Suprapubic skin (tissue), 4 donors: ENCODE measurements around the gene ALDH18A1.

Experiments
- EP300 ChIP-seq: sonication (generic); formaldehyde crosslinking; IDR thresholded peaks from one replicate; pipeline ENCODE4 v1.6.1; 2017; ENCODE audit warnings: antibody characterized with exemption
- POLR2A ChIP-seq, 2 donors: fragments of 450-650 bp; IDR thresholded peaks; one replicate each; pipeline ENCODE4 v1.6.1; 2017; ENCODE audit warnings: antibody characterized with exemption in 2 of 2, mild to moderate bottlenecking in 2 of 2, moderate library complexity in 2 of 2
- POLR2AphosphoS5 ChIP-seq, 3 donors: sonication (generic); formaldehyde crosslinking; IDR thresholded peaks; one replicate each; pipeline ENCODE4 v1.6.1; 2017; ENCODE audit warnings: antibody characterized with exemption in 3 of 3
- TF ChIP-seq, protein P1 (sequence below), 2 donors: fragments of 200-600 bp in 1 of 2; fragments of 450-650 bp in 1 of 2; sonication (generic) in 1 of 2; IDR thresholded peaks; one replicate each; pipeline ENCODE4 v1.5.1; 2016 to 2019; ENCODE audit warnings: antibody characterized with exemption in 2 of 2, mild to moderate bottlenecking in 1 of 2, moderate library complexity in 1 of 2

DNA sequence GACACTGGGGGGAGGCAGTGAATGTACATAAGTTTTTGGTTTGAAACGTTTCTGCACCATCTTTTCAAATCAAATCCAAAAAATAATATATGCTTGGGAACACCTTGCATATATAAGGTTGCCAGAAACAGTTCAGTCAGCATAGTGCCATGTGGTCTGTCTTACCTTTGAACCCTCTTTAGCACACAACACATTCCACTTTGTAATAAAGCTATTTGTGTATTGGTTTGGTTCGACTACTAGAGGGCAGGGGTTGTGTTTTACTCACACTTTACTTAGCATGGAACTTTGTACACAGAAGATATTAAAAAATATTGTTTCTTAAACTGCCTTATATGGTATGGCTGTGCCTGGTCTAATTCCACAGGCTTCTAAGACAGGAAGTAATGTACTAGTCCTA lies 43.2 kb downstream of the ALDH18A1 start:
- TF ChIP-seq, protein P1, sequence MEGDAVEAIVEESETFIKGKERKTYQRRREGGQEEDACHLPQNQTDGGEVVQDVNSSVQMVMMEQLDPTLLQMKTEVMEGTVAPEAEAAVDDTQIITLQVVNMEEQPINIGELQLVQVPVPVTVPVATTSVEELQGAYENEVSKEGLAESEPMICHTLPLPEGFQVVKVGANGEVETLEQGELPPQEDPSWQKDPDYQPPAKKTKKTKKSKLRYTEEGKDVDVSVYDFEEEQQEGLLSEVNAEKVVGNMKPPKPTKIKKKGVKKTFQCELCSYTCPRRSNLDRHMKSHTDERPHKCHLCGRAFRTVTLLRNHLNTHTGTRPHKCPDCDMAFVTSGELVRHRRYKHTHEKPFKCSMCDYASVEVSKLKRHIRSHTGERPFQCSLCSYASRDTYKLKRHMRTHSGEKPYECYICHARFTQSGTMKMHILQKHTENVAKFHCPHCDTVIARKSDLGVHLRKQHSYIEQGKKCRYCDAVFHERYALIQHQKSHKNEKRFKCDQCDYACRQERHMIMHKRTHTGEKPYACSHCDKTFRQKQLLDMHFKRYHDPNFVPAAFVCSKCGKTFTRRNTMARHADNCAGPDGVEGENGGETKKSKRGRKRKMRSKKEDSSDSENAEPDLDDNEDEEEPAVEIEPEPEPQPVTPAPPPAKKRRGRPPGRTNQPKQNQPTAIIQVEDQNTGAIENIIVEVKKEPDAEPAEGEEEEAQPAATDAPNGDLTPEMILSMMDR (IDR thresholded peaks at IDR 0.05), result no peak
- TF ChIP-seq POLR2A (IDR thresholded peaks at IDR 0.05) (no peak), EP300 (no peak), POLR2AphosphoS5 (IDR thresholded peaks at IDR 0.05) (no peak)
